ENCODE data around the gene PATJ.
A peak's percentile ranks its signal among the peaks of the same experiment; 100 is the strongest.

- TF ChIP-seq CTCF (IDR thresholded peaks at IDR 0.05 in 8 of 11, conservative IDR thresholded peaks at IDR 0.05 in 3 of 11) (peak; percentile 13 to 72 (median 58)), POLR2AphosphoS5 (IDR thresholded peaks at IDR 0.05) (no peak)
Observed at GRCh38 chr1:62175568-62176179, 433.4 kb downstream of the PATJ start.
